ENCODE data around the gene UBE2H.

- TF ChIP-seq CTCF (conservative IDR thresholded peaks at IDR 0.05): no peak
- TF ChIP-seq ZFX (IDR thresholded peaks at IDR 0.05): no peak
Measured at GRCh38 chr7:129924602-129925001, 28.2 kb downstream of the UBE2H start.

All from C4-2B (cell line).